GM13976 (cell line): ENCODE measurements around the gene MPND.

ENCODE experiments used
- DNase-seq: peaks from one replicate; pipeline ENCODE4 v3.0.0; 2012; ENCODE audit warnings: low spot score
- in situ Hi-C: fragments of 300-500 bp; cut with MboI; formaldehyde crosslinking; loops from one replicate; pipeline ENCODE4 v1.12.0; 2022; ENCODE audit warnings: low sequenced_read_pairs, mixed read lengths, inconsistent platforms; ENCODE audit not compliant: unreplicated experiment
- TF ChIP-seq, protein P1 (sequence below): IDR thresholded peaks from 2 replicates; pipeline ENCODE4 v1.5.1; 2012; ENCODE audit warnings: borderline replicate concordance, mild to moderate bottlenecking; ENCODE audit not compliant: insufficient read depth; ENCODE audit errors: extremely low read depth, missing control alignments, control extremely low read depth

Gene MPND

GRCh38 chr19:4388337-4389063, 45.1 kb downstream of the MPND start:
- in situ Hi-C loops = no loop called here
- no peak for DNase-seq
- TF ChIP-seq, protein P1, sequence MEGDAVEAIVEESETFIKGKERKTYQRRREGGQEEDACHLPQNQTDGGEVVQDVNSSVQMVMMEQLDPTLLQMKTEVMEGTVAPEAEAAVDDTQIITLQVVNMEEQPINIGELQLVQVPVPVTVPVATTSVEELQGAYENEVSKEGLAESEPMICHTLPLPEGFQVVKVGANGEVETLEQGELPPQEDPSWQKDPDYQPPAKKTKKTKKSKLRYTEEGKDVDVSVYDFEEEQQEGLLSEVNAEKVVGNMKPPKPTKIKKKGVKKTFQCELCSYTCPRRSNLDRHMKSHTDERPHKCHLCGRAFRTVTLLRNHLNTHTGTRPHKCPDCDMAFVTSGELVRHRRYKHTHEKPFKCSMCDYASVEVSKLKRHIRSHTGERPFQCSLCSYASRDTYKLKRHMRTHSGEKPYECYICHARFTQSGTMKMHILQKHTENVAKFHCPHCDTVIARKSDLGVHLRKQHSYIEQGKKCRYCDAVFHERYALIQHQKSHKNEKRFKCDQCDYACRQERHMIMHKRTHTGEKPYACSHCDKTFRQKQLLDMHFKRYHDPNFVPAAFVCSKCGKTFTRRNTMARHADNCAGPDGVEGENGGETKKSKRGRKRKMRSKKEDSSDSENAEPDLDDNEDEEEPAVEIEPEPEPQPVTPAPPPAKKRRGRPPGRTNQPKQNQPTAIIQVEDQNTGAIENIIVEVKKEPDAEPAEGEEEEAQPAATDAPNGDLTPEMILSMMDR = no peak

DNA sequence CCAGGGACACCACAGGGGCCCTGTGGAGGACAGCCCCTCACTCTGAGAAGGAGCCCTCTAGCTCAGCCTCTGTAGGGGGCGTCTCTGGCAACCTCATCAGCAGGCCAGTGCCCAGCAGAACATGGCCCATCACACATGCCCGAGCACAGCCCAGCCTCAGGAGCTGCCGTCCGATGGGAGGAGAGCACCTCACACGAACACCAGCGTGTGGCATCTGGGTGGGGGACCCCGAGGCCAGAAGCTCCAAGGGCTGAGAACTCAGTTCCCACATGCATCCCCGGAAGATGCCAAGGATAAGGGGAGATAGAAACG, 45.7 kb downstream of the MPND start:
- in situ Hi-C loops = no loop called here
- no peak for DNase-seq
- TF ChIP-seq, protein P1 = no peak

DNA sequence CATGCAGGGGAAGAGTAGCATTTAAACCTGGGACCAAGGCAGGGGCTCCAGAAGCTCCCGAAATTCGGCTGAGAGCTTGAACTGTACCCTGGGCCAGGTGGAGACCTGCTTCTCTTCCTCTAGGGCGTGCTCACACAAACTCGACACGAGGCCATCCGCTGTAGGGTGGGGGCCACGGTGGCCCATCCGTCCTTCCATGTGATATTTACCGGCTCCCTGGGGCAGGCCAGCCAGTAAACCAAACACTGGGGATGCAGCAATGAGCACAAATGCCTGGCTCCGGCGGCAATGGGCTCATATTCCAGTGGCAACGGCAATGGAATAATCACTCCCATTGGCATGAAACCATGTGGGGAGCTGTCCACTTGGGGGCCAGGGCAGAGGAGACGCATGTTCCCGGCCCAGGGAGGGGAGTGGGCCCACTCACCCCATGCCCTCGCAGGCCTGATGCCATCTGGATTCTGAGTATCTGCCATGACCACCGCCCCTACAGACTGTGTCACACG, 46.2 kb downstream of the MPND start:
- DNase-seq = no peak
- in situ Hi-C loops = no loop called here
- TF ChIP-seq, protein P1 = no peak

DNA sequence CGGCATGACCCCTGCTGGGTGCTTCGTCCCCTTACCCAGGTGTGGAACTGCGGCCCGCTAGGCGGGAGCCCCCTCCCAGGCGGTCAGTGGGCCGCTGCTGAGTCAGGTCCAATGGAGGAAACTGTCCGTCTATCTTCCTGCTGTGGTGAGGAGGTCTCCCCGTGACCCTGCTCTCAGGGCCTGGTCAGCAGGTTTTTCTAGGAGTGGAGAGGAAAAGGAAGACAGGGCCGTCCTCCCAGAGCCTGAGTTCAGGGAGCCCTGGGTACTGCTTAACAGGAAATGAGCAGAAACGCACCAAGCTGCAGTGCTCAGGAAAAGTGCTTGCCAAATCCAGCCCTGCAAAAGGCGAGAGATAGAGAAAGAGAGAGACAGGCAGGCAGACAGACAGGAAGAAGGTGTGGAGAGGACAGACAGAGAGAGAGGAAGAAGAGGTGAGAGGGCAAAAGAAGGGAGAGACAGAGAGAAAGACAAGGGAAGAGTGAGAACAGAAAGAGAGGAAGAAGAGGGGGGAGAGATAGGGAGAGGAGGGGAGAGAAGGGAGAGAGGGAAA, 46.7 kb downstream of the MPND start:
- no peak for DNase-seq
- in situ Hi-C loops = no loop called here
- TF ChIP-seq, protein P1 = no peak

- TF ChIP-seq, protein P1 = no peak
- DNase-seq = no peak
- in situ Hi-C loops = no loop called here
Measured at GRCh38 chr19:4390567-4391305, 47.4 kb downstream of the MPND start.

DNA sequence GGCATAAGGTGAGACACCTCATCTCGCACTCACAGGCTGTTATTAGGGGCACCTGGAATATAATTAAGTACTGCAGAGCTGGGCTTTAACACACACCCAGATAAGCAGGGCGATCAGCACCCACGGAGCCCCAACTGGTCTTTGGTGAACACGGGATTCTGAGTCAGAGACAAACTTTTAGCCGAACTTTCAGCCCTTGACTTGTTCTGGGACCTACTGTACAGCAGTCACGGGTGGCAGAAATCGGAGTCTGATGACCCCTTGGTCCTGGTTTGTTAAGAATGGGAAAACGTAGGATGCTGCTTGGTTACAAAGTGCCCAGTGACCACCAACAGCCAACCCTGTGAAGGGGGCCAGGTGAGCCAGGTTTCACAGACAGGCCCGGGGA, 47.9 kb downstream of the MPND start:
- TF ChIP-seq, protein P1 = no peak
- DNase-seq = no peak
- in situ Hi-C loops = no loop called here
